Type B pancreatic cell (in vitro differentiated cells): ENCODE data around the gene RRP8. TPM values are rescaled to one million over a fixed set of nuclear protein-coding genes. Genes with fewer than 3 reads are reported as not detected.
A peak's percentile ranks its signal among the peaks of the same experiment; 100 is the strongest.

Experiments used
- DNase-seq: peaks from one replicate; pipeline ENCODE4 v3.0.0; 2021; ENCODE audit warnings: mixed read lengths; ENCODE audit not compliant: unreplicated experiment; ENCODE audit errors: extremely low spot score
- H3K27ac Mint-ChIP-seq: 2 replicates; pipeline ENCODE4 v1.8.0; 2021; ENCODE audit warnings: mild to moderate bottlenecking, mixed read lengths
- H3K27me3 Mint-ChIP-seq: 2 replicates; pipeline ENCODE4 v1.8.0; 2021; ENCODE audit warnings: mixed read lengths
- H3K36me3 Mint-ChIP-seq: 2 replicates; pipeline ENCODE4 v1.8.0; 2021; ENCODE audit warnings: mixed read lengths
- H3K4me1 Mint-ChIP-seq: one replicate; pipeline ENCODE4 v1.8.0; 2021; ENCODE audit warnings: mixed read lengths; ENCODE audit not compliant: unreplicated experiment
- H3K4me3 Mint-ChIP-seq: 2 replicates; pipeline ENCODE4 v1.8.0; 2021; ENCODE audit warnings: mild to moderate bottlenecking, mixed read lengths
- H3K9me3 Mint-ChIP-seq: 2 replicates; pipeline ENCODE4 v1.8.0; 2021; ENCODE audit warnings: mixed read lengths
- CTCF ChIP-seq: fragments of 200-600 bp; sonication (generic); conservative IDR thresholded peaks from 2 replicates; pipeline ENCODE4 v1.5.0; 2021; ENCODE audit warnings: antibody characterized with exemption, mild to moderate bottlenecking
- total RNA-seq: library from RNA; stranded (reverse); gene quantifications from 2 replicates; pipeline ENCODE4 v1.2.1, GENCODE V29; 2021; ENCODE audit warnings: low replicate concordance

The RRP8 gene
- total RNA-seq, 1 donor from 2014 or later, result 23.5 TPM

DNA sequence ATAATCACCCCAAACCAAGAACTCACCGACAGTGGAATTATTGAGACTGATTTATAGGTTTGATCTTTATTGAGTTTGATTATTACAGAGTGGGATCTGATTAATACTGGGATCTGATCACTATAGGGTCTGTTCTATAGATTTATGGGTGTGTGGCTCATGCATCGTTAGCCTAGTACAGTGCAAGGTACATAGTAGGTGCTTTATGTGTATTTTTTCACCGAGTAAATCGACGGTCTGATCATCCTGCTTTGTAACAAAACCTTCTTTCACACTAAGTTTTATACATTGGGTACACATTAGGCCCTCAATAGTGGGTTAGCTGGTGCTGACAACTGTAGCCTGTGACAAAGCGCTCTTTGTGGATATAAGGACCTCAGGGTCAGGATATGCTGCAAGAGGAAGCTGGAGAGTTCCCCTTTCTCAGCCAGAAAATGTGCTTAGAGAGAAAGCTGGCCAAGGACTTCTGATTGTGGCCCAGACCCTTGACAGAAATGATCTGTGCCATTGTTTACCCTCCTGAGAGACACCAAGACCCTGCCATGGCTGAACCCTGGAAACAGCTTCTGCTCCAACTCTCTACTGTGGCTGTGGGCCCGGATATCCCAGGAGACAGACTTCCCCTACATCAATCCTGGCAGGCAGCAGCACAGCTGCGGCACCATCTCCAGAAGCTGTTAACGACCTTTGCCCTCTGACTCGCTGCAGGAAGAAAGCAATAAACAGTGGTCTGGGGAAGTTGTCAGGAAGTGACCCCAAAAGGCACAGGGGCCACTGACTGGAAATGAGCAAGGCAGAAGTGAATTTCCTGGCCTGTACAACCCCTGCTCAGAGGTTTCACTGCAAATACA, 31.9 kb upstream of the RRP8 start:
- Mint-ChIP-seq H3K9me3 (no peaks in the 10 kb centered on the region), H3K36me3 (peaks cover 9% of the 10 kb centered on the region), H3K27ac (no peak overlapping the region), H3K4me3 (no peak overlapping the region), H3K4me1 (peaks cover 8% of the 10 kb centered on the region), H3K27me3 (peaks cover 13% of the 10 kb centered on the region)
- TF ChIP-seq CTCF, result no peak
- no peak for DNase-seq

GRCh38 chr11:6634534-6634933, 31.1 kb upstream of the RRP8 start:
- H3K36me3 Mint-ChIP-seq, result peaks cover 9% of the 10 kb centered on the region
- no peak for DNase-seq
- H3K4me3 Mint-ChIP-seq, result no peak overlapping the region
- H3K4me1 Mint-ChIP-seq, result peaks cover 8% of the 10 kb centered on the region
- no peaks in the 10 kb centered on the region for H3K9me3 Mint-ChIP-seq
- TF ChIP-seq CTCF, result no peak
- H3K27ac Mint-ChIP-seq, result no peak overlapping the region
- peaks cover 13% of the 10 kb centered on the region for H3K27me3 Mint-ChIP-seq

GRCh38 chr11:6633422-6634408, 30.3 kb upstream of the RRP8 start:
- peak; percentile 48 for DNase-seq
- no peak for TF ChIP-seq CTCF
- Mint-ChIP-seq H3K4me3 (no peak overlapping the region), H3K27me3 (peaks cover 16% of the 10 kb centered on the region), H3K9me3 (no peaks in the 10 kb centered on the region), H3K27ac (no peak overlapping the region), H3K4me1 (peaks cover 8% of the 10 kb centered on the region), H3K36me3 (peaks cover 9% of the 10 kb centered on the region)

DNA sequence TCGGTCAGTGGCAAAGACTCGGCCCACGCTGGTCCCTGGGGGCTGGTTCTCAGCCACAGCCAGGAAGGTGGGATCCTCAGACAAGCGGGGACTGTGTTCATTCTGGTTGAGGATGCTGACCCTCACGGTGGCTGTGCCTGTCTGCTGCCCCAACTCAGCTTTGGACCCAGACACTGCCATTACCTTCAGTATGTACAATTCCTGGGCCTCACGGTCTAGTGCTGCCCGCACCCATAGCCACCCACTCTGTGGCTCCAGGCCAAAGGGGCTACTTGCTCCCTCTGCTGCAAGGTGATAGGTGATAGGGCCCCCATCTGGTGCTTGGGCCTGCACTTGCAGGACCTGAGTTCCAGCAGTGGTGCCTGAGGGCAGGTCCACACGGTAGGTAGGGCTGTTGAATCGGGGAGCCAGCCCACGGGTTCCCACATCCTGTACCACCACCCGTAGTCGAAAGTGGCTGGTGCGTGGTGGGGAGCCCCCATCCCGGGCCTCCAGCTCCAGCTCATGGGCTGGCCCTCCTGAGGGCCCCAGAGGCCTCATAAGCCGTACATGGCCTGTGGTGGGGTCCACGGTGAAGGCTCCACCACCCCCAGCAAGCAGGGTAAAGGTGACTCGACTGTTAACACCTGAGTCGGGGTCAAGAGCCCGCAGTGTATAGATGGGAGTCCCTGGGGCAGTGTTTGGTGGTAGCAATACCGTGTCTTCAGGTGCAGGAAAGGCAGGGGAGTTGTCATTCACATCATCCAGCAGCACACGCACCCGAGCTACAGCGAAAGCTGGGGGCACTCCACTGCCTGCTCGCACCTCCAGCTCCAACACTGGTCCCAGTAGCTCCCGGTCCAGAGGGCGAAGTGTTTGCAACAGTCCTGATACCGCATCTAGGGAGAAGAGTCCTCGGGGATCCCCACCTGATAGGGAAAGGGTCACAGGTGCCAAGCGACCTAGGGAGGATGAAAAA, 29.0 kb upstream of the RRP8 start:
- Mint-ChIP-seq H3K27ac (no peak overlapping the region), H3K4me3 (no peak overlapping the region), H3K9me3 (no peaks in the 10 kb centered on the region), H3K36me3 (peaks cover 9% of the 10 kb centered on the region), H3K4me1 (peaks cover 8% of the 10 kb centered on the region), H3K27me3 (peaks cover 22% of the 10 kb centered on the region)
- no peak for TF ChIP-seq CTCF
- DNase-seq, result peak; percentile 62
